ENCODE results near the gene PRKACA.

PRKACA gene

DNA sequence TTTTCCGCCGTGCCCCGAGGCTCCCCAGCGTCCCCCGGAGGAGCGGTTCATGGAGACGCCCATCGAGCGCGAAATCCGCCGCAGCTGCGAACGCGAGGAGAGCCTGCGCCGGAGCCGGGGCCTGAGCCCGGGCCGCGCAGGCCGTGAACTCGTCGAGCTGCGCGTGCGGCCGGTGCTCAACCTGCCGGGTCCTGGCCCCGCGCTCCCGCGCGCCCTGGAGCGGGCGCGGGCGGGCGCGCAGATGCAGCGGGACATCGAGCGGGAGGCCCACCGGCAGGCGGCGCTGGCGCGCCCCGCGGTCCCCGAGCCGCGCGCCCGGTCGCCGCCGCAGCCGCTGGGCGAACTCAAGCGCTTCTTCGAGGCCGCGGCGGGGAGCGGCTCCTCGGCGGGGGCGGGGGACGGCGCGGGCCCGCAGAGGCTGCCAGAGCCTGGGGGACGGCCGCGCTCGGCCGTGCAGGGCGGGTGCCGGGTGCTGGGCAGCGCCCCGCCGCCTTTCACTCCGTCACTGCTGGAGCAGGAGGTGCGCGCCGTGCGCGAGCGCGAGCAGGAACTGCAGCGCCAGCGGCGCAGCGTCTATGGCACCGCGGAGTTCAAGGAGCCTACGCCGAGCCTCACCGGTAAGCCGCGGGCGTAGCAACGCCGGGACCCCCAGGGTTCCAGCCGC lies 44.2 kb downstream of the PRKACA start:
- TF ChIP-seq CTCF (IDR thresholded peaks at IDR 0.05; ENCODE audit: insufficient read depth, low read length, poor library complexity, severe bottlenecking): no peak
- Histone ChIP-seq H3K27me3 (replicated peaks; ENCODE audit: control insufficient read depth, insufficient read depth, low read length) (no peaks in the 10 kb centered on the region; the same call in 1 of the 2 replicates), H3K36me3 (ENCODE audit: control insufficient read depth, insufficient read depth, low read length) (no peaks in the 10 kb centered on the region), H3K4me3 (replicated peaks; ENCODE audit: low read depth, low read length) (peak overlapping the region; percentile 55)
- DNase-seq (ENCODE audit: extremely low read depth, insufficient read length): peak; percentile 85

DNA sequence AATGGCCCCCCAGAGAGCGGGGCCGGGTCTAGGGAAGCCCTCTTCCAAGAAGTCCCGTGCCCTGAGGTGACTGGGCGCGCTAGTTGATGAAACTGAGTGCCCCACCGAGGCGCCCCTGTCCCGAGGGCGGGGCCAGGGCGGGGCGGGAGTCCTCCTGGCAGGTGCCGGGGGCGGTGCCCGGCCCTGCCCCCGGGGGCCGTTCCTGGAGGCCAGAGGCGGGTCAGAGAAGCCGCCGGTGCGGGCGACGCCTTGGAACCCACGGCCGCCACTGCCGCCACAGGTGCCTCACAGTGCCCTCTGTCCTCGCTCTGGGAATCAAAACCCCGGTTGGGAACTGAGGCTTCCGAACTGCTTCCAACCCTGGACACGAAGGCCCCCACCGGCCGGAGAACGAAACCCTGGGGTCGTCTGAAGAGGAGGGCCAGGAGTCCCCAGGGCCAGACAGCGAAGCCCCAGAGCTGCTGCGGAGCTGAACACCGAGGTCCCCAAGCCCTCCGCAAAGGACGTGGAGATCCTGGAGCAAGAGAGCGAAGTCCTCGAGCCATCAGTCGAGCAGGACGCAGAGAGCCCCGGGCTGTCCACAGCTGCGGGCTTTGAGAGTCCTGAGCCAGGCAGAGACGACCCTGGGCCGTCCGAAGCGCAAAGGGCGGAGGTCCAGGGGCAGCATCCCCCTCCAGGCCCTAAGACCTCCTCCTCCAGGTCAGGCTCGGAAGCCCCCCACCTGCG lies 44.9 kb downstream of the PRKACA start, which contains the start of gene MISP3:
Gene MISP3 (plus strand): TSS at position 252 of the 726 bp plus-strand sequence. CDS start 524 bp downstream, outside the sequence.
- Histone ChIP-seq H3K27me3 (replicated peaks; ENCODE audit: control insufficient read depth, insufficient read depth, low read length) (no peaks in the 10 kb centered on the region; the same call in 1 of the 2 replicates), H3K36me3 (ENCODE audit: control insufficient read depth, insufficient read depth, low read length) (no peaks in the 10 kb centered on the region), H3K4me3 (replicated peaks; ENCODE audit: low read depth, low read length) (peak within 1 kb of the TSS; percentile 55)
- peak; percentile 49 for DNase-seq (ENCODE audit: extremely low read depth, insufficient read length)
- TF ChIP-seq CTCF (IDR thresholded peaks at IDR 0.05; ENCODE audit: insufficient read depth, low read length, poor library complexity, severe bottlenecking): no peak

DNA sequence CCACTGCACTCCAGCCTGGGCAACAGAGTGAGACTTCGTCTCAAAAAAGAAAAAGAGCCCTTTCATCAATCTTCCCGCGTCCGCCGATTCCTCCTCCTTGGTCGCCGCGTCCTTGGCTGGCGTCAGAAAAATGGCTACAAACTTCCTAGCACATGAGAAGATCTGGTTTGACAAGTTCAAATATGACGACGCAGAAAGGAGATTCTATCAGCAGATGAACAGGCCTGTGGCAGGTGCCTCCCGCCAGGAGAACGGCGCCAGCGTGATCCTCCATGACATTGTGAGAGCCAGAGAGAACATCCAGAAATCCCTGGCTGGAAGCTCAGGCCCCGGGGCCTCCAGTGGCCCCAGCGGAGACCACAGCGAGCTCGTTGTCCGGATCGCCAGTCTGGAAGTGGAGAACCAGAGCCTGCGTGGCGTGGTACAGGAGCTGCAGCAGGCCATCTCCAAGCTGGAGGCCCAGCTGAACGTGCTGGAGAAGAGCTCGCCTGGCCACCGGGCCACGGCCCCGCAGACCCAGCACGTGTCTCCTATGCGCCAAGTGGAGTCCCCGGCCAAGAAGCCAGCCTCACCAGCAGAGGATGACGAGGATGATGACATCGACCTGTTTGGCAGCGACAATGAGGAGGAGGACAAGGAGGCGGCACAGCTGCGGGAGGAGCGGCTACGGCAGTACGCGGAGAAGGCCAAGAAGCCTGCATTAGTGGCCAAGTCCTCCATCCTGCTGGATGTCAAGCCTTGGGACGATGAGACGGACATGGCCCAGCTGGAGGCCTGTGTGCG lies 47.1 kb downstream of the PRKACA start:
- H3K27me3 ChIP-seq (replicated peaks; ENCODE audit: control insufficient read depth, insufficient read depth, low read length): no peaks in the 10 kb centered on the region; the same call in 1 of the 2 replicates
- TF ChIP-seq CTCF (IDR thresholded peaks at IDR 0.05; ENCODE audit: insufficient read depth, low read length, poor library complexity, severe bottlenecking): no peak
- no peak for DNase-seq (ENCODE audit: extremely low read depth, insufficient read length)
- no peak overlapping the region for H3K4me3 ChIP-seq (replicated peaks; ENCODE audit: low read depth, low read length)
- no peaks in the 10 kb centered on the region for H3K36me3 ChIP-seq (ENCODE audit: control insufficient read depth, insufficient read depth, low read length)

- H3K4me3 ChIP-seq (replicated peaks; ENCODE audit: low read depth, low read length): no peak overlapping the region
- no peak for DNase-seq (ENCODE audit: extremely low read depth, insufficient read length)
- TF ChIP-seq CTCF (IDR thresholded peaks at IDR 0.05; ENCODE audit: insufficient read depth, low read length, poor library complexity, severe bottlenecking): no peak
- no peaks in the 10 kb centered on the region for H3K36me3 ChIP-seq (ENCODE audit: control insufficient read depth, insufficient read depth, low read length)
- no peaks in the 10 kb centered on the region for H3K27me3 ChIP-seq (replicated peaks; ENCODE audit: control insufficient read depth, insufficient read depth, low read length)
Measured at GRCh38 chr19:14066134-14066533, 51.4 kb downstream of the PRKACA start.

GRCh38 chr19:14063105-14063504 lies 54.5 kb downstream of the PRKACA start:
- Histone ChIP-seq H3K27me3 (replicated peaks; ENCODE audit: control insufficient read depth, insufficient read depth, low read length) (peaks cover 6% of the 10 kb centered on the region), H3K4me3 (replicated peaks; ENCODE audit: low read depth, low read length) (no peak overlapping the region), H3K36me3 (ENCODE audit: control insufficient read depth, insufficient read depth, low read length) (no peaks in the 10 kb centered on the region)
- DNase-seq (ENCODE audit: extremely low read depth, insufficient read length): no peak
- no peak for TF ChIP-seq CTCF (IDR thresholded peaks at IDR 0.05; ENCODE audit: insufficient read depth, low read length, poor library complexity, severe bottlenecking)
